ENCODE measurements around the gene MOGAT1.
"Not testable (repeated sequence)": the region's sequence is repeated elsewhere in the genome, so short reads cannot be mapped to it uniquely, and the experiment has no call there.

Gene MOGAT1

GRCh38 chr2:222745836-222746559 is 74.5 kb downstream of the MOGAT1 start:
- no peak for DNase-seq

GRCh38 chr2:222747526-222748160 is 76.2 kb downstream of the MOGAT1 start:
- no peak for DNase-seq

GRCh38 chr2:222750533-222750932 is 79.1 kb downstream of the MOGAT1 start:
- DNase-seq: no peak

GRCh38 chr2:222751238-222751637 is 79.8 kb downstream of the MOGAT1 start:
- no peak for DNase-seq

GRCh38 chr2:222751821-222752719 is 80.6 kb downstream of the MOGAT1 start:
- no peak for DNase-seq

- DNase-seq: no peak
Observed at GRCh38 chr2:222752746-222753145, 81.3 kb downstream of the MOGAT1 start.

GRCh38 chr2:222753251-222753824 is 81.9 kb downstream of the MOGAT1 start:
- DNase-seq: no peak

GRCh38 chr2:222754324-222754930 is 83.0 kb downstream of the MOGAT1 start:
- DNase-seq: no peak

- not testable (repeated sequence) for DNase-seq
Observed at GRCh38 chr2:222755593-222755992, 84.1 kb downstream of the MOGAT1 start.

- DNase-seq: no peak
Observed at GRCh38 chr2:222756362-222756831, 84.9 kb downstream of the MOGAT1 start.

GRCh38 chr2:222756951-222757650 is 85.6 kb downstream of the MOGAT1 start:
- no peak for DNase-seq
